IMR-90 (cell line): Measurements from ENCODE around the gene FAM20A. TPM values are rescaled to one million over a fixed set of nuclear protein-coding genes. Genes with fewer than 3 reads are reported as not detected.

Experiments
- ATAC-seq: fragments of 200-7000 bp; cut with Tn5 transposase; 2 replicates; pipeline ENCODE4 v1.9.1; 2020; ENCODE audit warnings: low read depth, mild to moderate bottlenecking, moderate library complexity
- BruUV-seq: library from RNA; stranded (reverse); fragments of 400-500 nt; replicated peaks from 2 replicates; lab custom pipeline; 2021; lab: Mats Ljungman, UMichigan
- CTCF ChIA-PET: fragments of 300-600 bp; formaldehyde crosslinking; extraction: SDS; loops from one replicate; lab custom pipeline; 2021; ENCODE audit warnings: antibody characterized with exemption; lab: Yijun Ruan, JAX
- POLR2A ChIA-PET: fragments of 300-600 bp; sonication (Branson Sonifier 250); formaldehyde crosslinking; loops from one replicate; lab custom pipeline; 2022; ENCODE audit warnings: antibody characterized with exemption; ENCODE audit not compliant: unreplicated experiment; lab: Charles Lee
- DNase-seq: peaks from one replicate; pipeline ENCODE4 v3.0.0; 2013
- H2AFZ ChIP-seq: replicated peaks from 2 replicates; pipeline ENCODE3; 2013; ENCODE audit warnings: low read length, mild to moderate bottlenecking; ENCODE audit not compliant: poor library complexity
- H2AK5ac ChIP-seq: 2 replicates; pipeline ENCODE4 v1.6.1; 2013; ENCODE audit warnings: low read depth, low read length, inconsistent platforms
- H2AK9ac ChIP-seq: replicated peaks from 2 replicates; pipeline ENCODE3; 2013; ENCODE audit warnings: mild to moderate bottlenecking, low read depth, low read length, moderate library complexity; ENCODE audit not compliant: poor library complexity
- H2BK120ac ChIP-seq: 2 replicates; pipeline ENCODE4 v1.6.1; 2013; ENCODE audit warnings: low read depth, low read length, inconsistent platforms
- H2BK15ac ChIP-seq: 3 replicates; pipeline ENCODE4 v1.6.1; 2013; ENCODE audit warnings: low read depth, low read length, inconsistent platforms
- H2BK20ac ChIP-seq: 2 replicates; pipeline ENCODE4 v1.6.1; 2013; ENCODE audit warnings: low read depth, mild to moderate bottlenecking, inconsistent platforms, low read length, moderate library complexity
- H2BK5ac ChIP-seq: 2 replicates; pipeline ENCODE4 v1.6.1; 2013; ENCODE audit warnings: mild to moderate bottlenecking, low read depth, low read length, inconsistent platforms; ENCODE audit not compliant: poor library complexity, severe bottlenecking
- H3K14ac ChIP-seq: replicated peaks from 2 replicates; pipeline ENCODE4 v1.6.1; 2013; ENCODE audit warnings: low read depth, low read length, inconsistent platforms
- H3K18ac ChIP-seq: 2 replicates; pipeline ENCODE4 v1.6.1; 2013; ENCODE audit warnings: low read depth, low read length, control low read depth
- H3K23ac ChIP-seq: 2 replicates; pipeline ENCODE4 v1.6.1; 2013; ENCODE audit warnings: low read depth, low read length, inconsistent platforms
- H3K27ac ChIP-seq: 2 replicates; pipeline ENCODE4 v1.5.1; 2013; ENCODE audit warnings: mild to moderate bottlenecking, control low read depth, low read length; ENCODE audit not compliant: insufficient read depth
- H3K27me3 ChIP-seq: 2 replicates; pipeline ENCODE4 v1.6.1; 2013; ENCODE audit warnings: low read length; ENCODE audit not compliant: control insufficient read depth, insufficient read depth
- H3K36me3 ChIP-seq: 2 replicates; pipeline ENCODE4 v1.6.1; 2013; ENCODE audit warnings: low read length, mixed read lengths; ENCODE audit not compliant: control insufficient read depth, insufficient read depth
- H3K4ac ChIP-seq: 2 replicates; pipeline ENCODE4 v1.6.1; 2013; ENCODE audit warnings: low read depth, low read length, inconsistent platforms
- H3K4me1 ChIP-seq: 2 replicates; pipeline ENCODE4 v1.6.1; 2013; ENCODE audit warnings: low read length, mixed read lengths; ENCODE audit not compliant: control insufficient read depth, insufficient read depth
- H3K4me2 ChIP-seq: 2 replicates; pipeline ENCODE4 v1.6.1; 2013; ENCODE audit warnings: low read depth, mild to moderate bottlenecking, control low read depth, low read length, moderate library complexity
- H3K4me3 ChIP-seq: 2 replicates; pipeline ENCODE4 v1.5.1; 2013; ENCODE audit warnings: low read depth, mild to moderate bottlenecking, control low read depth, low read length, moderate library complexity; ENCODE audit not compliant: insufficient read depth
- H3K56ac ChIP-seq: 2 replicates; pipeline ENCODE4 v1.6.1; 2013; ENCODE audit warnings: low read length, inconsistent platforms; ENCODE audit not compliant: insufficient read depth; ENCODE audit errors: extremely low read depth
- H3K79me1 ChIP-seq, 2 experiments: 2 replicates each; pipeline ENCODE4 v1.6.1; 2013; ENCODE audit warnings: low read length in 2 of 2, inconsistent platforms in 1 of 2, low read depth in 1 of 2
- H3K9ac ChIP-seq: 2 replicates; pipeline ENCODE4 v1.6.1; 2013; ENCODE audit warnings: low read depth, low read length, control low read depth
- H3K9me1 ChIP-seq: 2 replicates; pipeline ENCODE4 v1.6.1; 2013; ENCODE audit warnings: low read length, inconsistent platforms; ENCODE audit not compliant: insufficient read depth
- H3K9me3 ChIP-seq: 2 replicates; pipeline ENCODE4 v1.6.1; 2013; ENCODE audit warnings: low read length; ENCODE audit not compliant: control insufficient read depth, insufficient read depth
- H4K20me1 ChIP-seq: 2 replicates; pipeline ENCODE4 v1.6.1; 2013; ENCODE audit warnings: low read length, inconsistent platforms; ENCODE audit not compliant: insufficient read depth
- H4K5ac ChIP-seq: 2 replicates; pipeline ENCODE4 v1.6.1; 2013; ENCODE audit warnings: mild to moderate bottlenecking, low read depth, low read length, control low read depth
- H4K8ac ChIP-seq, 2 experiments: 2 replicates each; pipeline ENCODE4 v1.6.1; 2013; ENCODE audit warnings: low read depth in 2 of 2, low read length in 2 of 2, control low read depth in 1 of 2, inconsistent platforms in 1 of 2
- H4K91ac ChIP-seq: 2 replicates; pipeline ENCODE4 v1.6.1; 2013; ENCODE audit warnings: low read depth, low read length, inconsistent platforms; ENCODE audit not compliant: insufficient read depth
- CEBPB ChIP-seq: IDR thresholded peaks from 2 replicates; pipeline ENCODE4 v1.6.1; 2012; ENCODE audit warnings: low read depth, low read length, improper control_type of control experiment
- WGBS, 2 experiments: methylation state at CpG; one replicate each; pipeline versions ENCODE4 v1.1.5 to v1.1.7; 2013; ENCODE audit warnings: missing lambda C conversion rate in 2 of 2; ENCODE audit not compliant: insufficient read length in 1 of 2; ENCODE audit errors: extremely low coverage in 2 of 2; 5-methylcytosine and 5-hydroxymethylcytosine counted together
- dilution Hi-C: fragments of 300-500 bp; cut with HindIII; formaldehyde crosslinking; loops from one replicate; pipeline ENCODE4 v1.14.3; 2018; ENCODE audit warnings: low sequenced_read_pairs; ENCODE audit not compliant: unreplicated experiment
- in situ Hi-C: fragments of 300-500 bp; cut with MboI; formaldehyde crosslinking; loops from 3 replicates; pipeline ENCODE4 v1.14.3; 2019; ENCODE audit warnings: low sequenced_read_pairs, inconsistent platforms, mixed read lengths
- intact Hi-C: fragments of 100-400 bp; cut with micrococcal nuclease; formaldehyde crosslinking; loops from 2 replicates; pipeline ENCODE4 v1.10.0; 2022
- polyA plus RNA-seq, 3 experiments: library from polyadenylated mRNA; depleted of rRNA; stranded (reverse); fragments of >200 nt; gene quantifications; 2 replicates each; pipeline ENCODE4 v1.2.3, GENCODE V29; 2012; ENCODE audit warnings: low replicate concordance in 1 of 3
- total RNA-seq: library from RNA; depleted of rRNA; stranded (reverse); fragments of >200 nt; gene quantifications from 2 replicates; pipeline ENCODE4 v1.2.3, GENCODE V29; 2012

FAM20A gene
- total and polyA plus RNA-seq, 2 of the 4 experiments (the other 2 are of a cell fraction), result not detected

GRCh38 chr17:68602289-68602688 is 1.1 kb upstream of the FAM20A start:
- Histone ChIP-seq H4K20me1 (no peaks in the 10 kb centered on the region), H3K9me3 (0 out of 2 replicates have a peak, but pooled peaks cover 1% of the 10 kb centered on the region), H2AFZ (no peak overlapping the region), H3K27ac (no peak overlapping the region), H3K36me3 (no peaks in the 10 kb centered on the region), H3K14ac (no peak overlapping the region), H3K4ac (no peak overlapping the region), H3K4me2 (no peak overlapping the region), H3K27me3 (peaks cover 49% of the 10 kb centered on the region), H2BK120ac (no peak overlapping the region), H4K8ac (no peak overlapping the region), H2AK9ac (no peak overlapping the region), H3K18ac (no peak overlapping the region), H3K9ac (no peak overlapping the region), H2AK5ac (no peak overlapping the region), H2BK20ac (no peak overlapping the region), H3K23ac (no peak overlapping the region), H2BK5ac (no peak overlapping the region), H4K5ac (no peak overlapping the region), H3K79me1 (no peaks in the 10 kb centered on the region), H3K4me3 (no peak overlapping the region), H2BK15ac (no peak overlapping the region), H3K56ac (no peak overlapping the region), H3K9me1 (no peaks in the 10 kb centered on the region), H4K91ac (no peak overlapping the region), H3K4me1 (no peaks in the 10 kb centered on the region; the same call in 1 of the 2 replicates)
- in situ Hi-C loops (no loop called here), dilution Hi-C loops (no loop called here), intact Hi-C loops (no loop called here)
- POLR2A ChIA-PET, result no interaction called here
- no peak for TF ChIP-seq CEBPB
- CTCF ChIA-PET, result no interaction called here
- DNase-seq, result no peak
- no peak for ATAC-seq
- BruUV-seq, result no TSS peak
- WGBS, 2 experiments, result no CpG with 5 or more reads among the region's 5 CpGs
